Tibial nerve (tissue), 4 donors: Measurements from ENCODE around the gene TRIM75. TPM values are rescaled to one million over a fixed set of nuclear protein-coding genes. Genes with fewer than 3 reads are reported as not detected.
"Not testable (repeated sequence)": the region's sequence is repeated elsewhere in the genome, so short reads cannot be mapped to it uniquely, and the experiment has no call there.

Source experiments
- DNase-seq, 2 donors: peaks; one replicate each; pipeline ENCODE4 v3.0.0-alpha.2; 2019; ENCODE audit warnings: low spot score in 2 of 2
- H3K27ac ChIP-seq, 4 donors: fragments of 200-600 bp; sonication (generic) in 3 of 4; one replicate each; pipeline ENCODE4 v1.5.1; 2017 to 2019; ENCODE audit warnings: mild to moderate bottlenecking in 1 of 4
- H3K27me3 ChIP-seq, 2 donors: fragments of 200-600 bp; sonication (generic) in 1 of 2; one replicate each; pipeline versions ENCODE4 v1.5.1 to v1.6.0; 2017 to 2019
- H3K36me3 ChIP-seq, 3 donors: fragments of 200-600 bp; sonication (generic); one replicate each; pipeline ENCODE4 v1.5.1; 2018 to 2019
- H3K4me1 ChIP-seq, 4 donors: fragments of 200-600 bp; sonication (generic) in 3 of 4; one replicate each; pipeline ENCODE4 v1.5.1; 2017 to 2019
- H3K4me3 ChIP-seq, 4 donors: fragments of 200-600 bp; sonication (generic) in 3 of 4; one replicate each; pipeline ENCODE4 v1.5.1; 2017 to 2019; ENCODE audit warnings: mild to moderate bottlenecking in 1 of 4, moderate library complexity in 1 of 4
- H3K9me3 ChIP-seq, 4 donors: fragments of 200-600 bp; sonication (generic) in 3 of 4; one replicate each; pipeline ENCODE4 v1.5.1; 2017 to 2019
- EP300 ChIP-seq, 2 donors: sonication (generic); formaldehyde crosslinking; IDR thresholded peaks; one replicate each; pipeline ENCODE4 v1.6.1; 2017; ENCODE audit warnings: antibody characterized with exemption in 2 of 2, mild to moderate bottlenecking in 1 of 2
- POLR2A ChIP-seq, 2 donors: fragments of 450-650 bp; IDR thresholded peaks; one replicate each; pipeline ENCODE4 v1.6.1; 2017; ENCODE audit warnings: antibody characterized with exemption in 2 of 2, mild to moderate bottlenecking in 2 of 2, moderate library complexity in 2 of 2
- WGBS, 2 donors: methylation state at CpG; one replicate each; pipeline ENCODE4 v1.1.5; 2018; 5-methylcytosine and 5-hydroxymethylcytosine counted together
- total RNA-seq, 4 donors: library from RNA; depleted of rRNA; stranded (reverse); fragments of >200 nt; gene quantifications; one replicate each; pipeline ENCODE4 v1.1.0, GENCODE V29; 2016
- TF ChIP-seq, protein P1 (sequence below), 5 experiments: fragments of 200-600 bp in 3 of 5; fragments of 450-650 bp in 2 of 5; sonication (generic) in 3 of 5; IDR thresholded peaks; one replicate each; pipeline ENCODE4 v1.5.1; 2016 to 2019; ENCODE audit warnings: antibody characterized with exemption in 5 of 5, mild to moderate bottlenecking in 3 of 5, moderate library complexity in 2 of 5

Gene TRIM75
- total RNA-seq, 4 donors from 2014 or later = not detected

DNA sequence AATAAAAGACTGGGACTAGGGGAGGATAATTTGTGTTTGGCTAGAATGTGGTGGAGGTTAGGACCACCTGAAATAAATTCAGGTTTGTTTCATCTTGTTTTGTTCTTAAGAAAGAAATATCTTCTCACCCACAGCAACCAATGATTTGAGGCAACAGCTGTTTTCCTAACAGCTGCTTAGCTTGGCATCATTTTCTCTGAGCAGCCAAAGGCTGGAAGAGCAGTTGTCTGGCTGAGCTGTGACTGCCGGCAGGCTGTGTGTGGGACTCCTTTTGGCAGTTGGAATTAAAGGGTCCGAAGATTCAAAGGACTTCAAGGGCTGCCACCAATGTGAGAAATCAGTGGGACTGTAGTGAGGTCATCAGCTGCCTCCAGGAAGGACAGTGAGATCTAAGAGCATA lies 5.0 kb downstream of the TRIM75 start:
- TF ChIP-seq, protein P1, sequence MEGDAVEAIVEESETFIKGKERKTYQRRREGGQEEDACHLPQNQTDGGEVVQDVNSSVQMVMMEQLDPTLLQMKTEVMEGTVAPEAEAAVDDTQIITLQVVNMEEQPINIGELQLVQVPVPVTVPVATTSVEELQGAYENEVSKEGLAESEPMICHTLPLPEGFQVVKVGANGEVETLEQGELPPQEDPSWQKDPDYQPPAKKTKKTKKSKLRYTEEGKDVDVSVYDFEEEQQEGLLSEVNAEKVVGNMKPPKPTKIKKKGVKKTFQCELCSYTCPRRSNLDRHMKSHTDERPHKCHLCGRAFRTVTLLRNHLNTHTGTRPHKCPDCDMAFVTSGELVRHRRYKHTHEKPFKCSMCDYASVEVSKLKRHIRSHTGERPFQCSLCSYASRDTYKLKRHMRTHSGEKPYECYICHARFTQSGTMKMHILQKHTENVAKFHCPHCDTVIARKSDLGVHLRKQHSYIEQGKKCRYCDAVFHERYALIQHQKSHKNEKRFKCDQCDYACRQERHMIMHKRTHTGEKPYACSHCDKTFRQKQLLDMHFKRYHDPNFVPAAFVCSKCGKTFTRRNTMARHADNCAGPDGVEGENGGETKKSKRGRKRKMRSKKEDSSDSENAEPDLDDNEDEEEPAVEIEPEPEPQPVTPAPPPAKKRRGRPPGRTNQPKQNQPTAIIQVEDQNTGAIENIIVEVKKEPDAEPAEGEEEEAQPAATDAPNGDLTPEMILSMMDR (IDR thresholded peaks at IDR 0.05) = no peak
- TF ChIP-seq POLR2A (IDR thresholded peaks at IDR 0.05) (no peak), EP300 (IDR thresholded peaks at IDR 0.05) (no peak)
- 63 to 86% methylated on average over 2 of the region's 2 CpGs for WGBS, 2 donors
- H3K27ac ChIP-seq = no peak overlapping the region
- H3K9me3 ChIP-seq = no peaks in the 10 kb centered on the region
- no peak overlapping the region for H3K4me3 ChIP-seq
- H3K27me3 ChIP-seq = no peaks in the 10 kb centered on the region
- no peak for DNase-seq
- peaks cover 0 to 5% (median 0%) of the 10 kb centered on the region in 4 donors for H3K4me1 ChIP-seq
- no peaks in the 10 kb centered on the region for H3K36me3 ChIP-seq

DNA sequence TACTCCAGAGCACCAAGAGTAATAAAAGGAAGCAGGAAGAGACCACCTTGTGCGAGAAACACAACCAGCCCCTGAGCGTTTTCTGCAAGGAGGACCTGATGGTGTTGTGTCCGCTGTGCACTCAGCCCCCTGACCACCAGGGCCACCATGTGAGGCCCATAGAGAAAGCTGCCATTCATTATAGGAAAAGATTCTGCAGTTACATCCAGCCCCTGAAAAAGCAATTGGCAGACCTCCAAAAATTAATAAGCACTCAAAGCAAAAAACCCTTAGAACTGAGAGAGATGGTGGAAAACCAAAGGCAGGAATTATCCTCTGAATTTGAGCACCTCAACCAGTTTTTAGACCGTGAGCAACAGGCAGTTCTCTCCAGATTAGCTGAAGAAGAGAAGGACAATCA lies 5.7 kb downstream of the TRIM75 start:
- TF ChIP-seq POLR2A (IDR thresholded peaks at IDR 0.05) (no peak), EP300 (IDR thresholded peaks at IDR 0.05) (no peak)
- TF ChIP-seq, protein P1 (IDR thresholded peaks at IDR 0.05) = no peak
- H3K9me3 ChIP-seq = no peaks in the 10 kb centered on the region
- H3K27ac ChIP-seq = no peak overlapping the region
- H3K36me3 ChIP-seq = no peaks in the 10 kb centered on the region
- DNase-seq = no peak
- peaks cover 0 to 5% (median 0%) of the 10 kb centered on the region in 4 donors for H3K4me1 ChIP-seq
- WGBS, 2 donors = 42 to 54% methylated on average over 4 of the region's 4 CpGs
- no peaks in the 10 kb centered on the region for H3K27me3 ChIP-seq
- H3K4me3 ChIP-seq = no peak overlapping the region

DNA sequence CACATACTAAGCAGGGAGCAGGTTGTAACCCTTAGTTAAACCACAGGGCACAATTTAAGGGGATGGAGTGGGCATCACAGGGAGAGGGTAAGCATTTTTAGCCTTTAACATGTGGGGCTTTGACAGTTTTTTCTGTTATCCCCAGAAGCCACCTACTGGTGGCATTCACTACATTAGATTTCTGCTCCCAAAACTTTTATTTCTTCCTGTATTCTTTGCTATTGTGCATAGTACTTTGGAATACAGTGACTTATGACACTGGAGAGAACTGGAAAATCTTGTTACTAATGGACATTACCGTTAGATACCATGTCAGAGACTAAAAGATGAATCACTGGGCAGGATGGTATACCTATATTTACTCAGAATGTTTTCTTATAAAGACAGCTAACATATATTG lies 7.3 kb downstream of the TRIM75 start:
- no peaks in the 10 kb centered on the region for H3K9me3 ChIP-seq
- no peak overlapping the region for H3K27ac ChIP-seq
- 36 to 38% methylated on average over 1 of the region's 1 CpG for WGBS, 2 donors

DNA sequence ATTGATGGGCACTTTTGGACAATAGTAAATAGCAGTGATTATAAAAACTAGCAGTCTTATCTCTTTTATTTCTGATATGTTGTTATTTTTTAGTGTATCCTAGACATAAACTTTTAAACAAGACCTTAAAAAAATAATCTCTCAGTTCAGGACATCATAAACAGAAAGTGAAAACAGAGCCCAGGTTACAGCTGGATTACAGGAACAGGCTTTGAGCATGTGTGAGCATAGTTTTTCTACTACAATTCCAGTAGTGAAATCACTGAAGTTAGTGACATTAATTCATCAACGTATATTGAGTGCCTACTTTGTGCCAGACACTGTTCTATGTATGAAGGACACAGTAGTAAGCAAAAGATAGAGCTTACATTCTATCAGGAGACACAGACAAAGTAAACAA lies 16.9 kb downstream of the TRIM75 start:
- TF ChIP-seq POLR2A (IDR thresholded peaks at IDR 0.05) (no peak), EP300 (IDR thresholded peaks at IDR 0.05) (no peak)
- TF ChIP-seq, protein P1 (IDR thresholded peaks at IDR 0.05) = no peak

More for the DNA sequence above, 7.3 kb downstream of the TRIM75 start:
- no peaks in the 10 kb centered on the region for H3K36me3 ChIP-seq
- no peaks in the 10 kb centered on the region for H3K27me3 ChIP-seq
- peaks cover 0 to 5% (median 0%) of the 10 kb centered on the region in 4 donors for H3K4me1 ChIP-seq
- H3K4me3 ChIP-seq = no peak overlapping the region
- no peak for DNase-seq
- TF ChIP-seq, protein P1 (IDR thresholded peaks at IDR 0.05) = peak in 3 of 5 experiments; percentile 7 to 19 (median 19)
- TF ChIP-seq EP300 (IDR thresholded peaks at IDR 0.05) (no peak), POLR2A (IDR thresholded peaks at IDR 0.05) (no peak)

DNA sequence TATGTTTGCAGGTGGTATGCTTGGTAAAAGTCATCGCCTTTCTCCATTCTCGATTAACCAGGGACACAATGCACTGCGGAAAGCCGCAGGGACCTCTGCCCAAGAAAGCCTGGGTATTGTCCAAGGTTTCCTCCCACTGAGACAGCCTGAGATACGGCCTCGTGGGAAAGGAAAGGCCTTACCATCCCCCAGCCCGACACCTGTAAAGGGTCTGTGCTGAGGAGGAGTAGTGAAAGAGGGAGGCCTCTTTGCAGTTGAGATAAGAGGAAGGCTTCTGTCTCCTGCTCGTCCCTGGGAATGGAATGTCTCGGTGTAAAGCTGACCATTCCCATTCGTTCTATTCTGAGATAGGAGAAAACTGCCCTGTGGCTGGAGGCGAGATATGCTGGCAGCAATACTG lies 19.7 kb downstream of the TRIM75 start:
- not testable (repeated sequence) for H3K4me3 ChIP-seq, H3K27me3 ChIP-seq, H3K27ac ChIP-seq, H3K9me3 ChIP-seq, H3K4me1 ChIP-seq, DNase-seq
- peaks cover 0 to 46% (median 0%) of the 10 kb centered on the region in 3 donors for H3K36me3 ChIP-seq
- WGBS, 2 donors = 51 to 60% methylated on average over 11 of the region's 11 CpGs

More for the DNA sequence above, 16.9 kb downstream of the TRIM75 start:
- peaks cover 0 to 18% (median 0%) of the 10 kb centered on the region in 3 donors for H3K36me3 ChIP-seq
- H3K9me3 ChIP-seq = no peaks in the 10 kb centered on the region
- WGBS, 2 donors = 79 to 82% methylated on average over 1 of the region's 1 CpG
- no peaks in the 10 kb centered on the region for H3K4me1 ChIP-seq
- no peak overlapping the region for H3K4me3 ChIP-seq
- no peak for DNase-seq
- no peak overlapping the region for H3K27ac ChIP-seq
- no peaks in the 10 kb centered on the region for H3K27me3 ChIP-seq
